Endothelial cell (in vitro differentiated cells): ENCODE data around the gene MAPK7. TPM values are rescaled to one million over a fixed set of nuclear protein-coding genes. Genes with fewer than 3 reads are reported as not detected.

Source experiments
- DNase-seq: peaks from one replicate; pipeline ENCODE4 v3.0.0; 2021; ENCODE audit warnings: low spot score
- H3K27ac Mint-ChIP-seq: one replicate; pipeline ENCODE4 v1.8.0; 2021; ENCODE audit warnings: mixed read lengths, inconsistent platforms; ENCODE audit not compliant: unreplicated experiment
- H3K27me3 Mint-ChIP-seq: one replicate; pipeline ENCODE4 v1.8.0; 2021; ENCODE audit warnings: mild to moderate bottlenecking, moderate library complexity, mixed read lengths, inconsistent platforms; ENCODE audit not compliant: unreplicated experiment
- H3K36me3 Mint-ChIP-seq: one replicate; pipeline ENCODE4 v1.8.0; 2021; ENCODE audit warnings: mild to moderate bottlenecking, low read depth, mixed read lengths, inconsistent platforms; ENCODE audit not compliant: unreplicated experiment
- H3K4me1 Mint-ChIP-seq: one replicate; pipeline ENCODE4 v1.8.0; 2021; ENCODE audit warnings: mild to moderate bottlenecking, mixed read lengths, inconsistent platforms; ENCODE audit not compliant: unreplicated experiment
- H3K4me3 Mint-ChIP-seq: one replicate; pipeline ENCODE4 v1.8.0; 2021; ENCODE audit warnings: mild to moderate bottlenecking, mixed read lengths, inconsistent platforms; ENCODE audit not compliant: unreplicated experiment
- H3K9me3 Mint-ChIP-seq: one replicate; pipeline ENCODE4 v1.8.0; 2021; ENCODE audit warnings: mixed read lengths, inconsistent platforms; ENCODE audit not compliant: unreplicated experiment
- total RNA-seq: library from RNA; stranded (reverse); fragmentation: NEBNext Ultra II Directional; extraction: Animal tissue kit (Norgen Biotek cat#: 25700); gene quantifications from one replicate; pipeline ENCODE4 v1.2.1, GENCODE V29; 2021; ENCODE audit not compliant: unreplicated experiment
- TF ChIP-seq, protein P1 (sequence below): fragments of 200-600 bp; sonication (generic); IDR thresholded peaks from one replicate; pipeline ENCODE4 v1.5.0; 2021; ENCODE audit warnings: antibody characterized with exemption; ENCODE audit not compliant: unreplicated experiment

The MAPK7 gene
- total RNA-seq, 1 donor from 2014 or later = 48.5 TPM

DNA sequence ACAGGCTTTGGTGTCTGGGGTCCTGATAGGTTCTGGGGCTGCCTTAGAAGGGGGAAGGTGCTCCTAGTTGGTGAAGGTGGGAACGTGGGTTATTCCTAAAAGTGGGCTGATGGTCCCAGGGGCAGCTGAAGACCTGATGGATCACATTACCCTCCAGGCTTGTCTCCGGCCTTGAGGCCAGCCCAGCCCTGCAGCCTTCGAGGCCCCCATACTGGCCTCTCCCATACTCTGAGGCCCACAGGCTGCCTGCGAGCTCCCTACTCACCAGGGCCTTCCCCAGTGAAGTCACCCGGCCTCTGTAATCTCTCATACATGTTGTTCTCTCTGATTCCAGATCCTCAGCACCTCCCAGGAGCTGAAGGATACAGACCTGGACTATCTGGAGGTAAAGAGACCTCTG lies 35.5 kb downstream of the MAPK7 start:
- Mint-ChIP-seq H3K27me3 (peaks cover 6% of the 10 kb centered on the region), H3K4me3 (no peak overlapping the region), H3K27ac (no peak overlapping the region), H3K9me3 (no peaks in the 10 kb centered on the region), H3K4me1 (peaks cover 2% of the 10 kb centered on the region), H3K36me3 (no peaks in the 10 kb centered on the region)
- TF ChIP-seq, protein P1, sequence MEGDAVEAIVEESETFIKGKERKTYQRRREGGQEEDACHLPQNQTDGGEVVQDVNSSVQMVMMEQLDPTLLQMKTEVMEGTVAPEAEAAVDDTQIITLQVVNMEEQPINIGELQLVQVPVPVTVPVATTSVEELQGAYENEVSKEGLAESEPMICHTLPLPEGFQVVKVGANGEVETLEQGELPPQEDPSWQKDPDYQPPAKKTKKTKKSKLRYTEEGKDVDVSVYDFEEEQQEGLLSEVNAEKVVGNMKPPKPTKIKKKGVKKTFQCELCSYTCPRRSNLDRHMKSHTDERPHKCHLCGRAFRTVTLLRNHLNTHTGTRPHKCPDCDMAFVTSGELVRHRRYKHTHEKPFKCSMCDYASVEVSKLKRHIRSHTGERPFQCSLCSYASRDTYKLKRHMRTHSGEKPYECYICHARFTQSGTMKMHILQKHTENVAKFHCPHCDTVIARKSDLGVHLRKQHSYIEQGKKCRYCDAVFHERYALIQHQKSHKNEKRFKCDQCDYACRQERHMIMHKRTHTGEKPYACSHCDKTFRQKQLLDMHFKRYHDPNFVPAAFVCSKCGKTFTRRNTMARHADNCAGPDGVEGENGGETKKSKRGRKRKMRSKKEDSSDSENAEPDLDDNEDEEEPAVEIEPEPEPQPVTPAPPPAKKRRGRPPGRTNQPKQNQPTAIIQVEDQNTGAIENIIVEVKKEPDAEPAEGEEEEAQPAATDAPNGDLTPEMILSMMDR = no peak
- DNase-seq = no peak

DNA sequence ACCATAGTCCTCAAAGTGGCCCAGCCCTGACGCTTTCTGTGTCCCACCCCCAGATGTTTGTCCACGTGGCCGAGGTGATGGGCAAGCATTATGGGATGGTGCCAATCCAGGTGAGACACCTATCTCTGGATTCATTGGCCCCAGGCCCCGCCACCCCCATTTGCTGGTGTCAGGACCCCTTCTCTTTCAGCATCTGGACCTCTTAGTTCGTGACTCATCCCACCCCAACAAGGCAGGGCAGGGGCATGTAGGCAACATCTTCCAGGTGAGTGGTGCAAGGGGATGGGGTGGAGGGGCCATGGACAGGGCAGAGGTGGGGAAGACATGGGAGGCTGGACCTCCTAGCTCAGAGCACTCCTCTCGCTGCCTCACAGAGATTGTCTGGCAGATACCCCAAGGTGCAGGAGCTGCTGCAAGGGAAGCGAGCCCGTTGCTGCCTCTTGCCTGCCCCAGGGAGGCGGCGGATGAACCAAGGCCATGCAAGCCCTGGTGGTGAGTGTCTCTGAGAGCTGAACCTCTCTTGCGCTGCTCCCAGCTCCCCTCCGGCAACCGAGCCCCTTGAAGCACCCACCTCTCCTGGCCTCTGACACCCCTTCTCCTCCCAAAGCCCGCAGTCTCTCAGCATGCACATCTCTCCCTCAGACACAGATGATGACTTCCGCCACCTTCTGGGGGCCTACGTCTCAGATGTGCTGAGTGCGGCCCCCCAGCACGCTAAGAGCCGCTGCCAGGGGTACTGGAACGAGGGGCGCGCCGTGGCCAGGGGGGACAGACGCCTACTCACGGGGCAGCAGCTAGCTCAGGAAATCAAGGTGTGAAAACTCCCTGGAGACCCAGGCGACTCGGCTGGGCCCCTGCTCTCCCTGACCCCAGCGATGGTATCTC lies 36.3 kb downstream of the MAPK7 start:
- Mint-ChIP-seq H3K27ac (no peak overlapping the region), H3K4me3 (no peak overlapping the region), H3K9me3 (no peaks in the 10 kb centered on the region), H3K4me1 (peaks cover 2% of the 10 kb centered on the region), H3K27me3 (peaks cover 6% of the 10 kb centered on the region), H3K36me3 (no peaks in the 10 kb centered on the region)
- TF ChIP-seq, protein P1 = no peak
- no peak for DNase-seq

DNA sequence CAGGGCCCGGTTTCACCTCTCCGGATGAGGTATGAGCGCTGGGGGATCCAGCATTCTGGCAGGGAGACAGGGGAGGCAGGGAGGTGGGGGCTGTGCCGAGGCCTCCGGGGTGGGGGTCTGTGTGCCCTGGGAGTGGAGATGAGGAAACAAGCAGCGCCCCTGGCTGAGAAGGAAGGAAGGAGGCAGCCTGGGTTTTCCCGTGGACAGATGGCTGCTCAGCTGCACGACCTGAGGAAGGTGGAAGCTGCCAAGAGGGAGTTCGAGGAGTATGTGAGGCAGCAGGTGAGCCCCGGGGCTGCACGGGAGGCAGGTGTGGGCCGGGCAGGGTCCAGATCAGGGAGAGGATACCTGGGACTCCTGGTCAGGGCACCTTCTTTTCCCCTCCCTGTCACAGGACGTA lies 37.0 kb downstream of the MAPK7 start:
- Mint-ChIP-seq H3K27me3 (peaks cover 6% of the 10 kb centered on the region), H3K9me3 (no peaks in the 10 kb centered on the region), H3K27ac (no peak overlapping the region), H3K36me3 (no peaks in the 10 kb centered on the region), H3K4me3 (no peak overlapping the region), H3K4me1 (peaks cover 1% of the 10 kb centered on the region)
- DNase-seq = no peak
- TF ChIP-seq, protein P1 = no peak

DNA sequence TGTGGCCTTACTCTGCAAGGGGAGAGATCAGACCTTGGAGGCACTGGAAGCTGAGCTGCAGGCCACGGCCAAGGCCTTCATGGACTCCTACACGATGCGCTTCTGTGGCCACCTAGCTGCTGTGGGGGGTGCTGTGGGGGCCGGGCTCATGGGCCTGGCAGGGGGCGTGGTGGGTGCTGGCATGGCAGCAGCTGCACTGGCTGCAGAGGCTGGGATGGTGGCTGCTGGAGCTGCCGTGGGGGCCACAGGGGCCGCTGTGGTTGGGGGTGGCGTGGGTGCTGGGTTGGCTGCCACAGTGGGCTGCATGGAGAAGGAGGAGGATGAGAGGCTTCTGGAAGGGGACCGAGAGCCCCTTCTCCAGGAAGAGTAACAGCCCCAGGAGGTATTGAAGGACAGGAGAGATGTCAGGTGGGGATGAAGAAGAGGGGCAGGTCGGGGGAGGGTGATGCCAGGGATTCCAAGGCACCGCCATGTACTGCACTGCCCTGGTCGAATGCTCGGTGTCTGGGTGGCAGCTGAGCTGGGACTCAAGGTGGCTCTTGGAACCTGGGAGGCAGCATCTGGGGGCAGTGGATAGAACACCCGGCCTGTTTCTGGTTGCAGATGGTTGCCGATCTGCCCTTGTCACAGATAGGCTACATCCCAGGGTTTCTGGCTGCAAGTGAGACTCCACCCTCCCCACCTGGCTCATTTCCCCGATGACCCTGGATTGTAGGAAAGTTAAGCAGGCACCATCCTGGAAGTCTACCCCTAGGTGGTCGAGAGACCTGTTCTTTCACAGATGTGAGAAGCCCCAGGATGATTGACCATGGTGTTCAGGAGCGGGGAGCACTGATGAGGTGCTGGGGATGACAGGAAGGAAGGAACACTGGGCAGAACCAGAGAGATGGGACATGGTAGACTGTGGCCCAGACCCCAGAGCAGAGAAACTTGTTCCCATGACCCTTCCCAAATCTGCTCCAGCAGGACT lies 37.8 kb downstream of the MAPK7 start:
- TF ChIP-seq, protein P1 = no peak
- H3K4me1 Mint-ChIP-seq = no peaks in the 10 kb centered on the region
- peaks cover 3% of the 10 kb centered on the region for H3K27me3 Mint-ChIP-seq
- DNase-seq = no peak
- no peaks in the 10 kb centered on the region for H3K9me3 Mint-ChIP-seq
- H3K36me3 Mint-ChIP-seq = no peaks in the 10 kb centered on the region
- no peak overlapping the region for H3K4me3 Mint-ChIP-seq
- H3K27ac Mint-ChIP-seq = no peak overlapping the region
